Osteocyte (in vitro differentiated cells): ENCODE measurements around the gene EYA2. TPM values are rescaled to one million over a fixed set of nuclear protein-coding genes. Genes with fewer than 3 reads are reported as not detected.

Experiments
- DNase-seq: peaks from one replicate; pipeline ENCODE4 v3.0.0; 2021; ENCODE audit warnings: mixed read lengths; ENCODE audit not compliant: unreplicated experiment; ENCODE audit errors: extremely low spot score
- H3K27ac Mint-ChIP-seq: one replicate; pipeline ENCODE4 v1.8.0; 2021; ENCODE audit warnings: mild to moderate bottlenecking, mixed read lengths; ENCODE audit not compliant: unreplicated experiment
- H3K27me3 Mint-ChIP-seq: one replicate; pipeline ENCODE4 v1.8.0; 2021; ENCODE audit warnings: mixed read lengths; ENCODE audit not compliant: unreplicated experiment
- H3K36me3 Mint-ChIP-seq: one replicate; pipeline ENCODE4 v1.8.0; 2021; ENCODE audit warnings: mixed read lengths; ENCODE audit not compliant: unreplicated experiment
- H3K4me1 Mint-ChIP-seq: one replicate; pipeline ENCODE4 v1.8.0; 2021; ENCODE audit warnings: mixed read lengths; ENCODE audit not compliant: unreplicated experiment
- H3K4me3 Mint-ChIP-seq: one replicate; pipeline ENCODE4 v1.8.0; 2021; ENCODE audit warnings: mild to moderate bottlenecking, moderate library complexity, mixed read lengths; ENCODE audit not compliant: unreplicated experiment
- H3K9me3 Mint-ChIP-seq: one replicate; pipeline ENCODE4 v1.8.0; 2021; ENCODE audit warnings: mixed read lengths; ENCODE audit not compliant: unreplicated experiment
- CTCF ChIP-seq: fragments of 200-600 bp; sonication (generic); IDR thresholded peaks from 2 replicates; pipeline ENCODE4 v1.5.0; 2021; ENCODE audit warnings: antibody characterized with exemption, mild to moderate bottlenecking, moderate library complexity
- total RNA-seq: library from RNA; stranded (reverse); gene quantifications from 2 replicates; pipeline ENCODE4 v1.2.1, GENCODE V29; 2021

EYA2 gene
- total RNA-seq, 1 donor from 2014 or later = not detected

GRCh38 chr20:47038566-47039560 lies 144.2 kb downstream of the EYA2 start:
- no peaks in the 10 kb centered on the region for H3K9me3 Mint-ChIP-seq
- peaks cover 4% of the 10 kb centered on the region for H3K4me1 Mint-ChIP-seq
- peaks cover 42% of the 10 kb centered on the region for H3K27me3 Mint-ChIP-seq
- no peaks in the 10 kb centered on the region for H3K36me3 Mint-ChIP-seq
- DNase-seq = no peak
- TF ChIP-seq CTCF = no peak
- no peak overlapping the region for H3K27ac Mint-ChIP-seq
- H3K4me3 Mint-ChIP-seq = no peak overlapping the region

- Mint-ChIP-seq H3K4me3 (no peak overlapping the region), H3K27me3 (peaks cover 34% of the 10 kb centered on the region), H3K36me3 (no peaks in the 10 kb centered on the region), H3K4me1 (peaks cover 4% of the 10 kb centered on the region), H3K9me3 (no peaks in the 10 kb centered on the region), H3K27ac (no peak overlapping the region)
- TF ChIP-seq CTCF = no peak
- DNase-seq = no peak
Observed at GRCh38 chr20:47040506-47041125, 146.0 kb downstream of the EYA2 start.

- DNase-seq = no peak
- Mint-ChIP-seq H3K27me3 (peaks cover 36% of the 10 kb centered on the region), H3K4me3 (no peak overlapping the region), H3K4me1 (peaks cover 4% of the 10 kb centered on the region), H3K27ac (no peak overlapping the region), H3K9me3 (no peaks in the 10 kb centered on the region), H3K36me3 (no peaks in the 10 kb centered on the region)
- no peak for TF ChIP-seq CTCF
Observed at GRCh38 chr20:47041396-47041899, 146.8 kb downstream of the EYA2 start.

GRCh38 chr20:47042464-47042863 lies 147.8 kb downstream of the EYA2 start:
- Mint-ChIP-seq H3K36me3 (no peaks in the 10 kb centered on the region), H3K4me3 (no peak overlapping the region), H3K27ac (no peak overlapping the region), H3K27me3 (peaks cover 36% of the 10 kb centered on the region), H3K9me3 (no peaks in the 10 kb centered on the region), H3K4me1 (peaks cover 4% of the 10 kb centered on the region)
- TF ChIP-seq CTCF = no peak
- no peak for DNase-seq

- Mint-ChIP-seq H3K4me1 (peaks cover 4% of the 10 kb centered on the region), H3K9me3 (no peaks in the 10 kb centered on the region), H3K27ac (no peak overlapping the region), H3K27me3 (peaks cover 38% of the 10 kb centered on the region), H3K36me3 (no peaks in the 10 kb centered on the region), H3K4me3 (no peak overlapping the region)
- no peak for TF ChIP-seq CTCF
- no peak for DNase-seq
Observed at GRCh38 chr20:47043086-47043485, 148.4 kb downstream of the EYA2 start.
